IMR-90 (cell line): ENCODE results near the gene RALGPS1. TPM values are rescaled to one million over a fixed set of nuclear protein-coding genes. Genes with fewer than 3 reads are reported as not detected.
"Not testable (repeated sequence)": the region's sequence is repeated elsewhere in the genome, so short reads cannot be mapped to it uniquely, and the experiment has no call there.

ENCODE experiments used
- ATAC-seq: fragments of 200-7000 bp; cut with Tn5 transposase; 2 replicates; pipeline ENCODE4 v1.9.1; 2020; ENCODE audit warnings: low read depth, mild to moderate bottlenecking, moderate library complexity
- BruUV-seq: library from RNA; stranded (reverse); fragments of 400-500 nt; replicated peaks from 2 replicates; lab custom pipeline; 2021; lab: Mats Ljungman, UMichigan
- CTCF ChIA-PET: fragments of 300-600 bp; formaldehyde crosslinking; extraction: SDS; loops from one replicate; lab custom pipeline; 2021; ENCODE audit warnings: antibody characterized with exemption; lab: Yijun Ruan, JAX
- POLR2A ChIA-PET: fragments of 300-600 bp; sonication (Branson Sonifier 250); formaldehyde crosslinking; loops from one replicate; lab custom pipeline; 2022; ENCODE audit warnings: antibody characterized with exemption; ENCODE audit not compliant: unreplicated experiment; lab: Charles Lee
- DNase-seq: peaks from one replicate; pipeline ENCODE4 v3.0.0; 2013
- H2AFZ ChIP-seq: replicated peaks from 2 replicates; pipeline ENCODE3; 2013; ENCODE audit warnings: low read length, mild to moderate bottlenecking; ENCODE audit not compliant: poor library complexity
- H2AK5ac ChIP-seq: 2 replicates; pipeline ENCODE4 v1.6.1; 2013; ENCODE audit warnings: low read depth, low read length, inconsistent platforms
- H2AK9ac ChIP-seq: replicated peaks from 2 replicates; pipeline ENCODE3; 2013; ENCODE audit warnings: mild to moderate bottlenecking, low read depth, low read length, moderate library complexity; ENCODE audit not compliant: poor library complexity
- H2BK120ac ChIP-seq: 2 replicates; pipeline ENCODE4 v1.6.1; 2013; ENCODE audit warnings: low read depth, low read length, inconsistent platforms
- H2BK15ac ChIP-seq: 3 replicates; pipeline ENCODE4 v1.6.1; 2013; ENCODE audit warnings: low read depth, low read length, inconsistent platforms
- H2BK20ac ChIP-seq: 2 replicates; pipeline ENCODE4 v1.6.1; 2013; ENCODE audit warnings: low read depth, mild to moderate bottlenecking, inconsistent platforms, low read length, moderate library complexity
- H2BK5ac ChIP-seq: 2 replicates; pipeline ENCODE4 v1.6.1; 2013; ENCODE audit warnings: mild to moderate bottlenecking, low read depth, low read length, inconsistent platforms; ENCODE audit not compliant: poor library complexity, severe bottlenecking
- H3K14ac ChIP-seq: replicated peaks from 2 replicates; pipeline ENCODE4 v1.6.1; 2013; ENCODE audit warnings: low read depth, low read length, inconsistent platforms
- H3K18ac ChIP-seq: 2 replicates; pipeline ENCODE4 v1.6.1; 2013; ENCODE audit warnings: low read depth, low read length, control low read depth
- H3K23ac ChIP-seq: 2 replicates; pipeline ENCODE4 v1.6.1; 2013; ENCODE audit warnings: low read depth, low read length, inconsistent platforms
- H3K27ac ChIP-seq: 2 replicates; pipeline ENCODE4 v1.5.1; 2013; ENCODE audit warnings: mild to moderate bottlenecking, control low read depth, low read length; ENCODE audit not compliant: insufficient read depth
- H3K27me3 ChIP-seq: 2 replicates; pipeline ENCODE4 v1.6.1; 2013; ENCODE audit warnings: low read length; ENCODE audit not compliant: control insufficient read depth, insufficient read depth
- H3K36me3 ChIP-seq: 2 replicates; pipeline ENCODE4 v1.6.1; 2013; ENCODE audit warnings: low read length, mixed read lengths; ENCODE audit not compliant: control insufficient read depth, insufficient read depth
- H3K4ac ChIP-seq: 2 replicates; pipeline ENCODE4 v1.6.1; 2013; ENCODE audit warnings: low read depth, low read length, inconsistent platforms
- H3K4me1 ChIP-seq: 2 replicates; pipeline ENCODE4 v1.6.1; 2013; ENCODE audit warnings: low read length, mixed read lengths; ENCODE audit not compliant: control insufficient read depth, insufficient read depth
- H3K4me2 ChIP-seq: 2 replicates; pipeline ENCODE4 v1.6.1; 2013; ENCODE audit warnings: low read depth, mild to moderate bottlenecking, control low read depth, low read length, moderate library complexity
- H3K4me3 ChIP-seq: 2 replicates; pipeline ENCODE4 v1.5.1; 2013; ENCODE audit warnings: low read depth, mild to moderate bottlenecking, control low read depth, low read length, moderate library complexity; ENCODE audit not compliant: insufficient read depth
- H3K56ac ChIP-seq: 2 replicates; pipeline ENCODE4 v1.6.1; 2013; ENCODE audit warnings: low read length, inconsistent platforms; ENCODE audit not compliant: insufficient read depth; ENCODE audit errors: extremely low read depth
- H3K79me1 ChIP-seq, 2 experiments: 2 replicates each; pipeline ENCODE4 v1.6.1; 2013; ENCODE audit warnings: low read length in 2 of 2, inconsistent platforms in 1 of 2, low read depth in 1 of 2
- H3K9ac ChIP-seq: 2 replicates; pipeline ENCODE4 v1.6.1; 2013; ENCODE audit warnings: low read depth, low read length, control low read depth
- H3K9me1 ChIP-seq: 2 replicates; pipeline ENCODE4 v1.6.1; 2013; ENCODE audit warnings: low read length, inconsistent platforms; ENCODE audit not compliant: insufficient read depth
- H3K9me3 ChIP-seq: 2 replicates; pipeline ENCODE4 v1.6.1; 2013; ENCODE audit warnings: low read length; ENCODE audit not compliant: control insufficient read depth, insufficient read depth
- H4K20me1 ChIP-seq: 2 replicates; pipeline ENCODE4 v1.6.1; 2013; ENCODE audit warnings: low read length, inconsistent platforms; ENCODE audit not compliant: insufficient read depth
- H4K5ac ChIP-seq: 2 replicates; pipeline ENCODE4 v1.6.1; 2013; ENCODE audit warnings: mild to moderate bottlenecking, low read depth, low read length, control low read depth
- H4K8ac ChIP-seq, 2 experiments: 2 replicates each; pipeline ENCODE4 v1.6.1; 2013; ENCODE audit warnings: low read depth in 2 of 2, low read length in 2 of 2, control low read depth in 1 of 2, inconsistent platforms in 1 of 2
- H4K91ac ChIP-seq: 2 replicates; pipeline ENCODE4 v1.6.1; 2013; ENCODE audit warnings: low read depth, low read length, inconsistent platforms; ENCODE audit not compliant: insufficient read depth
- WGBS, 2 experiments: methylation state at CpG; one replicate each; pipeline versions ENCODE4 v1.1.5 to v1.1.7; 2013; ENCODE audit warnings: missing lambda C conversion rate in 2 of 2; ENCODE audit not compliant: insufficient read length in 1 of 2; ENCODE audit errors: extremely low coverage in 2 of 2; 5-methylcytosine and 5-hydroxymethylcytosine counted together
- dilution Hi-C: fragments of 300-500 bp; cut with HindIII; formaldehyde crosslinking; loops from one replicate; pipeline ENCODE4 v1.14.3; 2018; ENCODE audit warnings: low sequenced_read_pairs; ENCODE audit not compliant: unreplicated experiment
- in situ Hi-C: fragments of 300-500 bp; cut with MboI; formaldehyde crosslinking; loops from 3 replicates; pipeline ENCODE4 v1.14.3; 2019; ENCODE audit warnings: low sequenced_read_pairs, inconsistent platforms, mixed read lengths
- intact Hi-C: fragments of 100-400 bp; cut with micrococcal nuclease; formaldehyde crosslinking; loops from 2 replicates; pipeline ENCODE4 v1.10.0; 2022
- polyA plus RNA-seq, 3 experiments: library from polyadenylated mRNA; depleted of rRNA; stranded (reverse); fragments of >200 nt; gene quantifications; 2 replicates each; pipeline ENCODE4 v1.2.3, GENCODE V29; 2012; ENCODE audit warnings: low replicate concordance in 1 of 3
- total RNA-seq: library from RNA; depleted of rRNA; stranded (reverse); fragments of >200 nt; gene quantifications from 2 replicates; pipeline ENCODE4 v1.2.3, GENCODE V29; 2012

Gene RALGPS1
- total and polyA plus RNA-seq, 2 of the 4 experiments (the other 2 are of a cell fraction), result 0.90 to 2.8 TPM

DNA sequence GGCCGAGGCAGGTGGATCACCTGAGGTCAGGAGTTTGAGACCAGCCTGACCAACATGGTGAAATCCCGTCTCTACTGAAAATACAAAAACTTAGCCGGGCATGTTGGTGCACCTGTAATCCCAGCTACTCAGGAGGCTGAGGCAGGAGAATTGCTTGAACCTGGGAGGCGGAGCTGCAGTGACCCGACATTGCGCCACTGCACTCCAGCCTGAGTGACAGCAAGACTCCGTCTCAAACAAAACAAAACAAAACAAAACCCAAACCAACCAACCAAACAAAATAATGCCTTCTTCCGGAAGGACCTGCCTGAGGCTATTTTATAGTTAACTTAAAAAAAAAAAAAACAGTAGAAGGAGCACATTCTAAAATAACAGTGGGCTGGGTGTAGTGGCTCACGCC, 103.4 kb downstream of the RALGPS1 start:
- H3K36me3 ChIP-seq, H2BK15ac ChIP-seq, H3K9ac ChIP-seq, H3K9me3 ChIP-seq, dilution Hi-C loops, ATAC-seq, H2AK5ac ChIP-seq, BruUV-seq, H4K20me1 ChIP-seq, H2BK20ac ChIP-seq, H3K79me1 ChIP-seq, H2BK120ac ChIP-seq, H3K14ac ChIP-seq, in situ Hi-C loops, H3K4ac ChIP-seq, H3K4me2 ChIP-seq, H4K91ac ChIP-seq, H3K23ac ChIP-seq, H4K8ac ChIP-seq, H3K18ac ChIP-seq, H3K27me3 ChIP-seq, H2AK9ac ChIP-seq, CTCF ChIA-PET, H3K4me3 ChIP-seq, H2BK5ac ChIP-seq, intact Hi-C loops, H4K5ac ChIP-seq, H3K56ac ChIP-seq, POLR2A ChIA-PET, H3K9me1 ChIP-seq, DNase-seq, H2AFZ ChIP-seq, H3K27ac ChIP-seq: not testable (repeated sequence)
- WGBS, 2 experiments, result 83% methylated on average over 3 of the region's 9 CpGs; no CpG with 5 or more reads in 1 of the 2 experiments
- H3K4me1 ChIP-seq, result peaks cover 12% of the 10 kb centered on the region
